Fibroblast of the conjunctiva (primary cell): ENCODE results near the gene REN.

Experiments used
- DNase-seq: peaks from one replicate; pipeline ENCODE4 v3.0.0-alpha.2; 2010; ENCODE audit warnings: low read depth

Gene REN

GRCh38 chr1:204190212-204191211 lies 24.4 kb upstream of the REN start:
- no peak for DNase-seq

- DNase-seq = no peak
Observed at GRCh38 chr1:204188959-204189639, 23.0 kb upstream of the REN start.

- no peak for DNase-seq
Observed at GRCh38 chr1:204186597-204186996, 20.5 kb upstream of the REN start.

GRCh38 chr1:204181116-204181515 lies 15.0 kb upstream of the REN start:
- DNase-seq = no peak

GRCh38 chr1:204180133-204180532 lies 14.0 kb upstream of the REN start:
- DNase-seq = no peak

GRCh38 chr1:204178487-204179281 lies 12.5 kb upstream of the REN start:
- no peak for DNase-seq

GRCh38 chr1:204177133-204177532 lies 11.0 kb upstream of the REN start:
- DNase-seq = no peak

- no peak for DNase-seq
Observed at GRCh38 chr1:204176049-204176448, 9.9 kb upstream of the REN start.

GRCh38 chr1:204174958-204175357 lies 8.8 kb upstream of the REN start:
- no peak for DNase-seq

GRCh38 chr1:204172404-204173029 lies 6.4 kb upstream of the REN start:
- DNase-seq = no peak

GRCh38 chr1:204171751-204172178 lies 5.6 kb upstream of the REN start:
- DNase-seq = no peak

GRCh38 chr1:204170494-204171155 lies 4.5 kb upstream of the REN start:
- no peak for DNase-seq

GRCh38 chr1:204169858-204170257 lies 3.7 kb upstream of the REN start:
- DNase-seq = no peak

GRCh38 chr1:204167730-204168129 lies 1.6 kb upstream of the REN start:
- no peak for DNase-seq

GRCh38 chr1:204162494-204163074 lies 3.6 kb downstream of the REN start:
- peak; percentile 35 for DNase-seq

- no peak for DNase-seq
Observed at GRCh38 chr1:204161609-204162493, 4.3 kb downstream of the REN start.

GRCh38 chr1:204157962-204158361 lies 8.2 kb downstream of the REN start:
- no peak for DNase-seq

- no peak for DNase-seq
Observed at GRCh38 chr1:204155881-204156280, 10.3 kb downstream of the REN start.

- no peak for DNase-seq
Observed at GRCh38 chr1:204154568-204155255, 11.4 kb downstream of the REN start.
